ENCODE results near the gene PLCB3. TPM values are rescaled to one million over a fixed set of nuclear protein-coding genes. Genes with fewer than 3 reads are reported as not detected.
A peak's percentile ranks its signal among the peaks of the same experiment; 100 is the strongest.

PLCB3 gene
- total and polyA plus RNA-seq, 2 of the 13 experiments (the other 11 are each of a cell fraction or from before 2014, with no cell fraction given) = 7.5 to 13.8 TPM

DNA sequence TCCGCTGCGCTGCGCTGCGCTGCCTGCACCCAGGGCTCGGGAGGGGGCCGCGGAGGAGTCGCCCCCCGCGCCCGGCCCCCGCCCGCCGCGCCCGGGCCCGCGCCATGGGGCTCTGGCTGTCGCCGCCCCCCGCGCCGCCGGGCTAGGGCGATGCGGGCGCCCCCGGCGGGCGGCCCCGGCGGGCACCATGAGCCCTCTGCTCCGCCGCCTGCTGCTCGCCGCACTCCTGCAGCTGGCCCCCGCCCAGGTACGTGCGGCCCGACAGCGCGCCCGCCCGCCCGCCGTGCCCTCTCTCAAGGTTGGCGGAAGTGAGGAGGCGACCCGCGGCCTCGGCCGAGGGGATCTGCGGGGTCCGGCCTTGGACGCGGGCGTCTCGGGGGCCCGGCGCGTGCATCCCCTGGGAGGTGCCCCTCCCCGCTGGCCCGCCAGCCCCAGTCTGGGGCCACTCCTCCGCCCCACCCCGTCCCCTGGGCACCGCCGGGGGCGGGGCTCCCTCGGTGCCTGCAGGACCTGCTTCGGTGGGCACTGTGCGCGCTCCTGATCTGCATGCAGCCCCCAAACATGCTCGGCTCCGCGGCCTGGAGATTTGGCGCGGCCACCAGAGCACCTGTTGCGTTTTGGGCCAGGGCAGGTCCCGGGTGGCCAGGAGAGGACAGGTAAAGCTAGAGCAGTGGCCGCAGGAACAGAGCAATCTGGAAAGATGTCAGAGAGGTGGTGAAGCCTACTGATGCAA lies 16.5 kb upstream of the PLCB3 start:
- intact Hi-C loops (cut with micrococcal nuclease; ENCODE audit: unreplicated experiment) (no loop called here), in situ Hi-C loops (cut with HindIII; ENCODE audit: extremely low pct_ligation_motif_present, low pct_unique_long_range_greater_than_20kb) (no loop called here)
- H3K4me1 ChIP-seq (ENCODE audit: insufficient read depth, low read length) = peaks cover 70% of the 10 kb centered on the region
- no peaks in the 10 kb centered on the region for H3K9me3 ChIP-seq (ENCODE audit: low read length)
- ATAC-seq (peak; percentile 50), FAIRE-seq (no peak), DNase-seq (ENCODE audit: low spot score) (no peak)
- H3K27ac ChIP-seq (ENCODE audit: extremely low read length, insufficient read depth, low read length) = peak overlapping the region; percentile 43
- H3K79me2 ChIP-seq (ENCODE audit: insufficient read depth, low read length) = peaks cover 3% of the 10 kb centered on the region
- H3K4me3 ChIP-seq (replicated peaks in 1 of 3; ENCODE audit: insufficient read depth in 1 of 3, low read depth in 2 of 3, low read length in 3 of 3) = peak overlapping the region; percentile 60 to 80 (median 76)
- 72% methylated on average over 3 of the region's 80 CpGs for WGBS (ENCODE audit: low lambda C conversion rate)
- H3K9ac ChIP-seq (ENCODE audit: insufficient read depth, low read depth, low read length) = peak overlapping the region; percentile 58
- H2AFZ ChIP-seq (ENCODE audit: low read length) = no peak overlapping the region
- ChIA-PET POLR2A (interaction anchor here (0.6 to 1.8 kb wide), 3 partner anchors 8 to 49 kb away, joined by 3 to 7 read pairs (median 6); partner anchors contain the start of genes NUDT22, STIP1 and TRPT1), CTCF (ENCODE audit: low intra/inter-chr PET ratio, low total read pairs) (no interaction called here)
- no peaks in the 10 kb centered on the region; a peak in 1 of 5 replicates for H3K36me3 ChIP-seq (replicated peaks in 1 of 2; ENCODE audit: control insufficient read depth in 1 of 2, insufficient read depth in 2 of 2, low read length in 2 of 2)
- no peaks in the 10 kb centered on the region for H4K20me1 ChIP-seq (ENCODE audit: insufficient read depth, low read length)
- no peaks in the 10 kb centered on the region for H3K27me3 ChIP-seq (ENCODE audit: control insufficient read depth in 1 of 2, insufficient read depth in 2 of 2, low read length in 2 of 2)
- H3K4me2 ChIP-seq (ENCODE audit: low read depth, low read length) = peak overlapping the region; percentile 76
- BruUV-seq (replicated peaks) = no TSS peak
- TF ChIP-seq ZNF18 (CRISPR knock-in tag; IDR thresholded peaks at IDR 0.05; ENCODE audit: insufficient replicate concordance) (no peak), NKX3-1 (CRISPR knock-in tag; IDR thresholded peaks at IDR 0.05) (no peak), LBX2 (CRISPR knock-in tag; IDR thresholded peaks at IDR 0.05; ENCODE audit: borderline replicate concordance) (no peak), ZNF615 (CRISPR knock-in tag; IDR thresholded peaks at IDR 0.05; ENCODE audit: borderline replicate concordance) (no peak), SP4 (CRISPR knock-in tag; IDR thresholded peaks at IDR 0.05) (peak; percentile 60), TBX2 (CRISPR knock-in tag; IDR thresholded peaks at IDR 0.05; ENCODE audit: borderline replicate concordance) (peak; percentile 66; the same call in 1 of the 2 replicates), SKI (IDR thresholded peaks at IDR 0.05; ENCODE audit: partially characterized antibody) (peak; percentile 44), SP140L (CRISPR knock-in tag; IDR thresholded peaks at IDR 0.05; ENCODE audit: borderline replicate concordance) (no peak), RFX5 (IDR thresholded peaks at IDR 0.05; ENCODE audit: low read depth, low read length) (no peak), ZNF224 (CRISPR knock-in tag; IDR thresholded peaks at IDR 0.05) (no peak), GTF2F1 (IDR thresholded peaks at IDR 0.05; ENCODE audit: low read length) (no peak)
- TF ChIP-seq, protein P1, sequence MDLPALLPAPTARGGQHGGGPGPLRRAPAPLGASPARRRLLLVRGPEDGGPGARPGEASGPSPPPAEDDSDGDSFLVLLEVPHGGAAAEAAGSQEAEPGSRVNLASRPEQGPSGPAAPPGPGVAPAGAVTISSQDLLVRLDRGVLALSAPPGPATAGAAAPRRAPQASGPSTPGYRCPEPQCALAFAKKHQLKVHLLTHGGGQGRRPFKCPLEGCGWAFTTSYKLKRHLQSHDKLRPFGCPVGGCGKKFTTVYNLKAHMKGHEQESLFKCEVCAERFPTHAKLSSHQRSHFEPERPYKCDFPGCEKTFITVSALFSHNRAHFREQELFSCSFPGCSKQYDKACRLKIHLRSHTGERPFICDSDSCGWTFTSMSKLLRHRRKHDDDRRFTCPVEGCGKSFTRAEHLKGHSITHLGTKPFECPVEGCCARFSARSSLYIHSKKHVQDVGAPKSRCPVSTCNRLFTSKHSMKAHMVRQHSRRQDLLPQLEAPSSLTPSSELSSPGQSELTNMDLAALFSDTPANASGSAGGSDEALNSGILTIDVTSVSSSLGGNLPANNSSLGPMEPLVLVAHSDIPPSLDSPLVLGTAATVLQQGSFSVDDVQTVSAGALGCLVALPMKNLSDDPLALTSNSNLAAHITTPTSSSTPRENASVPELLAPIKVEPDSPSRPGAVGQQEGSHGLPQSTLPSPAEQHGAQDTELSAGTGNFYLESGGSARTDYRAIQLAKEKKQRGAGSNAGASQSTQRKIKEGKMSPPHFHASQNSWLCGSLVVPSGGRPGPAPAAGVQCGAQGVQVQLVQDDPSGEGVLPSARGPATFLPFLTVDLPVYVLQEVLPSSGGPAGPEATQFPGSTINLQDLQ (CRISPR knock-in tag; IDR thresholded peaks at IDR 0.05) = no peak
- TF ChIP-seq, protein P2, sequence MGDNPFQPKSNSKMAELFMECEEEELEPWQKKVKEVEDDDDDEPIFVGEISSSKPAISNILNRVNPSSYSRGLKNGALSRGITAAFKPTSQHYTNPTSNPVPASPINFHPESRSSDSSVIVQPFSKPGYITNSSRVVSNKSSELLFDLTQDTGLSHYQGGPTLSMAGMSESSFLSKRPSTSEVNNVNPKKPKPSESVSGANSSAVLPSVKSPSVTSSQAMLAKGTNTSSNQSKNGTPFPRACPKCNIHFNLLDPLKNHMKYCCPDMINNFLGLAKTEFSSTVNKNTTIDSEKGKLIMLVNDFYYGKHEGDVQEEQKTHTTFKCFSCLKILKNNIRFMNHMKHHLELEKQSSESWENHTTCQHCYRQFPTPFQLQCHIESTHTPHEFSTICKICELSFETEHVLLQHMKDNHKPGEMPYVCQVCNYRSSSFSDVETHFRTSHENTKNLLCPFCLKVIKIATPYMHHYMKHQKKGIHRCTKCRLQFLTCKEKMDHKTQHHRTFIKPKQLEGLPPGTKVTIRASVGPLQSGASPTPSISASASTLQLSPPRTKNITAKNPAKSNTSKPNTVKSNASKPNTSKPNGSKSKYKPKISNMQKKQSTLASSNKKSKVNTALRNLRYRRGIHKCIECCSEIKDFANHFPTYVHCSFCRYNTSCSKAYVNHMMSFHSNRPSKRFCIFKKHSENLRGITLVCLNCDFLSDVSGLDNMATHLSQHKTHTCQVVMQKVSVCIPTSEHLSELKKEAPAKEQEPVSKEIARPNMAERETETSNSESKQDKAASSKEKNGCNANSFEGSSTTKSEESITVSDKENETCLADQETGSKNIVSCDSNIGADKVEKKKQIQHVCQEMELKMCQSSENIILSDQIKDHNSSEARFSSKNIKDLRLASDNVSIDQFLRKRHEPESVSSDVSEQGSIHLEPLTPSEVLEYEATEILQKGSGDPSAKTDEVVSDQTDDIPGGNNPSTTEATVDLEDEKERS (CRISPR knock-in tag; IDR thresholded peaks at IDR 0.05) = no peak
